MV-4-11 (cell line): ENCODE measurements around the gene SMIM38.

ENCODE experiments used
- DNase-seq: peaks from one replicate; lab custom pipeline; 2025; lab: John Stamatoyannopoulos, UW

Gene SMIM38

DNA sequence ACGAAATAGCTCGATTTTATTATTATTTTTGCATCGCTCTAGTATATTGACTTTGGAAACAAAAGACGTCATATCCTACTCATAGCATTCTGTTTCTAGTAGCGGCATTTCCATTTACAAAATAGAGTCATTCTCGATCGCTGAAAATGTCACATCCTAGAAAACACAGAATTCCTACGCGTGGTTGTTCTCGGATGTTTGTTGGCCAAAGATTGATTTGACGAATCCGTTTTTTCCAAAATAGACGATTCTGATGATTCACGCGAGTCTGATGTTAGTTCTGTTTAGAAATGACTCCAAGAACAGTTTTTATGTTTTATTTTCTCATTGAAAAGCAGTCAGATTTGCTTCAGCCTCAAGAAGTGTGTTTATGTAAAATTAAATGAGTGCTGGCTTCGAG, 47.6 kb downstream of the SMIM38 start:
- no peak for DNase-seq

DNA sequence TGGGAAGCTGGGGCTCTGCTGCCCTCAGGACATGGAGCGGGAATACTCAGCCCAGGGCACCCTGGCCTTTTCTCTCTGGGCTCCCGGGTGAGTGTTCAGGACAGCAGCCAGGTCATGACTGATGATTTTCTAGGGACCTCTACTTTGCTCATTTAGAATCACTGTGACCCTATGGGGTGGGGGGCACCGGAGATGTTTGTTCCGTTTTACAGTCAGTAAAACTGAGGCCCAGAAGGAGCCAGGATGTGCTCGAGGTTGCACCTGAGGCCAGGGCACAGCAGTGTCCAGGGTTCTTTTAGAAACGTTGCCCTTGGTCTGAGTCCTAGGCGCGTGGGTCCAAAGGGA, 48.1 kb downstream of the SMIM38 start:
- no peak for DNase-seq

DNA sequence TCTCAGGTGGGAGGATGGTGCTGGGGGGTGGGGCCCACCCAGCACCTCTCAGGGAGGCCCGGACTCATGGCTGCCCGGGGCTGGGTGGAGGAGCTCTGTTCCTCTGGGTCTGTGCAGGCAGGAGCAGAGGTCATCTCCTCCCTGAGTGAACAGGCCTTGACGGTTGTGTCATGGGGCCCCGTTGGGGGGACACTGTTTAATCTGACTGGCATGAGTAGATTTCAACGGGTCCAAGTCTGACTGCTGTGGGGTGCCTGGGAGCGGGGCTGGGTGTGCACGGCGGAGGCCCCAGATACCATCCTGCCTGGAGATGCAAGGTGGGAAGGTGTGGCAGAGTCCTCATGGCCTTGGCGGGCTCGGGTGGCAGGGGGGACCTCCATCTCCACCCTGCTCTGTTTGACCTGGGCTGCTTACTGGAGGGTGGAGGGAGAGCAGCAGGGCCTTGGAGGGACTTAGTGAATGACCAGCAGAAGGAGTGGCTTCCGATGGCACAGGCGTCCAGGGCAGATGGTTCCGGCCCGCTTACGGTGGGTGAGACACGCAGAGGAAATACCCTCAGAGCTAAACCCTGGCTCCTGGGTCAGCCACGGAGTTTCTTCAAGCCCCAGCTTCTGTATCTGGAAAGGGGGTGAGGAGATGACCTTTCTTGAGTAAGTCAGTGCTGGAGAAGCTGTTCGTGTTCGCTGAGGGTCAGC, 48.7 kb downstream of the SMIM38 start:
- DNase-seq: no peak

DNA sequence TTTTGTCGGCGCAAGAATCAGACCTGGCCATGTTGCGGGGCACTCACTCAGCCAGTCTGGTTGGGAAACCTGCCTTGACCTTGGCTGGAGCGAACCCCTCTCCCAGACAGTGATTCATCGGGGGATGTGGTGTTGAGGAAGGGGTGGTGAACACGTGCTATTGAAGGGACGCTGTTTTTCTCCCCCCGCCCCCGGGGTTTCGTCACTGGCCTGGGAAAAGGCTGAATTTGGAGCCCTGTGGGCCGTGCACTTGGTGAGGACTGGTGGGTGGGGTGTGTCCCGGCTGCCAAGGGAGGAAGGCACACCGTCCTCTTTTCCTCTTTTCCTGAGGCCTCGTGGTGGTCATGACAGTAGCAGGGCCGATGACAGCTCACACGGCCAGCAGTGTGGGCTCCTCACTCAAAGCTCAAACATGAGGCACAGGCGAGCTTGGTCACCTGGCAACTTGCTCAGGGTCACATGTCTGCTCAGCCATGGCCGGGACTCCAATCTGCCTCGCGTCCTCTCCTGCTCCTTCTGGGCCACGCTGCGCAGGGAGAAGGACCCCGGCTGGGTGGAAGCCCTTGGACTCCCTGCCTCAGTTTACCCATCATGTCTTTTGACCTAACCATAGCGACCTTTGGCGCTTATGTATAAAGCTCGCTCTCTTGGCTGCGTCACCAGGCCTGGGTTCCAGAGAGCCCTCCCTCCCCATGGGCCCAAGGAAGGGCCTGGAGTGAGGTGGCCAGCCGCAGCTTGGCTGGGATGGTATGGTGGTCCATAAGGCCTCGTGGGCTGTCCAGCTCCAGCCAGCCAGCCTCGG, 49.4 kb downstream of the SMIM38 start:
- DNase-seq: no peak
